B cell (primary cell): Measurements from ENCODE around the gene UCP1.
A peak's percentile ranks its signal among the peaks of the same experiment; 100 is the strongest.

Experiments
- EZH2 ChIP-seq: IDR thresholded peaks from 2 replicates; pipeline ENCODE4 v1.6.1; 2012; ENCODE audit warnings: borderline replicate concordance, low read depth, mild to moderate bottlenecking, moderate library complexity, low read length; ENCODE audit not compliant: insufficient read depth, poor library complexity, severe bottlenecking
- TF ChIP-seq, protein P1 (sequence below): fragments of 200-600 bp; IDR thresholded peaks from one replicate; pipeline ENCODE4 v1.8.0; 2022; ENCODE audit warnings: antibody characterized with exemption, mild to moderate bottlenecking

DNA sequence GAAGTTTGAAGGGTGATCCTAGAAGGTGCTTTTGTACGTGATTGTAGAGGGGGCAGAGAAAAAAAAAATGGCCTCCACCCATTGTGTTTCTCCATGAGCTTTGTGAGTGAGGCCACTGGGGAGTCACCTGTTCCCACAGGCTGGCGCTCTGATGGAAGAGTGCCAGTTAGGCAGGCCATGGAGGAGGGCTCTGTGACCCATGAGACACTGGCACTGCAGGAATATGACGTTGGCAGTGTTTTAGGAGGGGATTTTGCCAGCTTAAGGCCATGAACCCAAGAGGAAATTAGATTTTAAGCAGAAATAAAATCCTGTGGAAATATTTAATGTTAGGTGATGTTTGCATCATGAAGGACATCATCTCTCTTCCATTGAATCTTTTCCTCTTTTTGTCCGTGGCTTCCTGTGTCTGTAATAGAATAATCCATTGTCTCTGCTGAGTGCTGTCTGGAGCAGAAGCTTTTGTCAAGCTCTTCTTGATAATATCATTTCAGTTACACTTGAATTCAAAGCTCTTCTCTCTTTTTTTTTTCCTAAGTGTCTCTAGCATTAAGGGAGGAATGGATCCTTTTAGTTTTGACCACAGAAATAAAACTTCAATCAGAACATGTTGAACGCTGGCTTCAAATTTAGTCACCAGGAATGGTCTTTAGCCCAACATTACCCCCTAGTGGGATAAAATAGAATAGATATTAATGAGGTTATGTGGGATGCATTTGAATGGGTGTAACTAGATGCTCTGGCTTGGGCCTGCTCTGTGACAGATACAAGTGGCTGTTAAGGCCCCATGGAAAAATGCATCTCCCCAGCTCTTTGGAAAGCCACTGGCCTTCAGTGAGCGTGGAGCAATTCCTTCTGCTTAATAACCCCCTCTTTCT, 41.0 kb upstream of the UCP1 start:
- TF ChIP-seq, protein P1, sequence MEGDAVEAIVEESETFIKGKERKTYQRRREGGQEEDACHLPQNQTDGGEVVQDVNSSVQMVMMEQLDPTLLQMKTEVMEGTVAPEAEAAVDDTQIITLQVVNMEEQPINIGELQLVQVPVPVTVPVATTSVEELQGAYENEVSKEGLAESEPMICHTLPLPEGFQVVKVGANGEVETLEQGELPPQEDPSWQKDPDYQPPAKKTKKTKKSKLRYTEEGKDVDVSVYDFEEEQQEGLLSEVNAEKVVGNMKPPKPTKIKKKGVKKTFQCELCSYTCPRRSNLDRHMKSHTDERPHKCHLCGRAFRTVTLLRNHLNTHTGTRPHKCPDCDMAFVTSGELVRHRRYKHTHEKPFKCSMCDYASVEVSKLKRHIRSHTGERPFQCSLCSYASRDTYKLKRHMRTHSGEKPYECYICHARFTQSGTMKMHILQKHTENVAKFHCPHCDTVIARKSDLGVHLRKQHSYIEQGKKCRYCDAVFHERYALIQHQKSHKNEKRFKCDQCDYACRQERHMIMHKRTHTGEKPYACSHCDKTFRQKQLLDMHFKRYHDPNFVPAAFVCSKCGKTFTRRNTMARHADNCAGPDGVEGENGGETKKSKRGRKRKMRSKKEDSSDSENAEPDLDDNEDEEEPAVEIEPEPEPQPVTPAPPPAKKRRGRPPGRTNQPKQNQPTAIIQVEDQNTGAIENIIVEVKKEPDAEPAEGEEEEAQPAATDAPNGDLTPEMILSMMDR, result peak; percentile 76
- no peak for TF ChIP-seq EZH2
